Measurements from ENCODE around the gene TJP2. TPM values are rescaled to one million over a fixed set of nuclear protein-coding genes. Genes with fewer than 3 reads are reported as not detected.

Gene TJP2
- total RNA-seq, 1 experiment from 2014 or later: 155 TPM

GRCh38 chr9:69317081-69317480 is 143.0 kb downstream of the TJP2 start (continued):
- TF ChIP-seq, protein P1, sequence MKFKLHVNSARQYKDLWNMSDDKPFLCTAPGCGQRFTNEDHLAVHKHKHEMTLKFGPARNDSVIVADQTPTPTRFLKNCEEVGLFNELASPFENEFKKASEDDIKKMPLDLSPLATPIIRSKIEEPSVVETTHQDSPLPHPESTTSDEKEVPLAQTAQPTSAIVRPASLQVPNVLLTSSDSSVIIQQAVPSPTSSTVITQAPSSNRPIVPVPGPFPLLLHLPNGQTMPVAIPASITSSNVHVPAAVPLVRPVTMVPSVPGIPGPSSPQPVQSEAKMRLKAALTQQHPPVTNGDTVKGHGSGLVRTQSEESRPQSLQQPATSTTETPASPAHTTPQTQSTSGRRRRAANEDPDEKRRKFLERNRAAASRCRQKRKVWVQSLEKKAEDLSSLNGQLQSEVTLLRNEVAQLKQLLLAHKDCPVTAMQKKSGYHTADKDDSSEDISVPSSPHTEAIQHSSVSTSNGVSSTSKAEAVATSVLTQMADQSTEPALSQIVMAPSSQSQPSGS (CRISPR knock-in tag; IDR thresholded peaks at IDR 0.05; ENCODE audit: borderline replicate concordance, low read depth): no peak

GRCh38 chr9:69317894-69318293 is 143.8 kb downstream of the TJP2 start:
- DNase-seq (ENCODE audit: low spot score) (no peak), ATAC-seq (no peak)
- TF ChIP-seq CREB1 (CRISPR knock-in tag; IDR thresholded peaks at IDR 0.05): no peak
- no peak for TF ChIP-seq ZNF138 (CRISPR knock-in tag; conservative IDR thresholded peaks at IDR 0.05)
- TF ChIP-seq, protein P2, sequence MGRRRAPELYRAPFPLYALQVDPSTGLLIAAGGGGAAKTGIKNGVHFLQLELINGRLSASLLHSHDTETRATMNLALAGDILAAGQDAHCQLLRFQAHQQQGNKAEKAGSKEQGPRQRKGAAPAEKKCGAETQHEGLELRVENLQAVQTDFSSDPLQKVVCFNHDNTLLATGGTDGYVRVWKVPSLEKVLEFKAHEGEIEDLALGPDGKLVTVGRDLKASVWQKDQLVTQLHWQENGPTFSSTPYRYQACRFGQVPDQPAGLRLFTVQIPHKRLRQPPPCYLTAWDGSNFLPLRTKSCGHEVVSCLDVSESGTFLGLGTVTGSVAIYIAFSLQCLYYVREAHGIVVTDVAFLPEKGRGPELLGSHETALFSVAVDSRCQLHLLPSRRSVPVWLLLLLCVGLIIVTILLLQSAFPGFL (CRISPR knock-in tag; IDR thresholded peaks at IDR 0.05; ENCODE audit: borderline replicate concordance): no peak
- no peak for TF ChIP-seq E2F5 (CRISPR knock-in tag; IDR thresholded peaks at IDR 0.05)
- no peak for TF ChIP-seq SMAD4 (CRISPR knock-in tag; IDR thresholded peaks at IDR 0.05)
- TF ChIP-seq RORB (CRISPR knock-in tag; IDR thresholded peaks at IDR 0.05): no peak
- no peak for TF ChIP-seq RELA (CRISPR knock-in tag; IDR thresholded peaks at IDR 0.05; ENCODE audit: borderline replicate concordance)
- no peak for TF ChIP-seq ZMAT4 (CRISPR knock-in tag; IDR thresholded peaks at IDR 0.05)
- TF ChIP-seq PRRX2 (CRISPR knock-in tag; IDR thresholded peaks at IDR 0.05): no peak
- TF ChIP-seq NFE2L1 (CRISPR knock-in tag; IDR thresholded peaks at IDR 0.05): no peak
- TF ChIP-seq GRHL2 (CRISPR knock-in tag; IDR thresholded peaks at IDR 0.05; ENCODE audit: insufficient replicate concordance, severe bottlenecking): no peak
- TF ChIP-seq ATF3 (CRISPR knock-in tag; conservative IDR thresholded peaks at IDR 0.05): no peak
- no peak for TF ChIP-seq CTCF (IDR thresholded peaks at IDR 0.05)
- no peak for TF ChIP-seq NR1H2 (CRISPR knock-in tag; IDR thresholded peaks at IDR 0.05)
- no peak for TF ChIP-seq SOX15 (CRISPR knock-in tag; IDR thresholded peaks at IDR 0.05)
- TF ChIP-seq ZNF317 (CRISPR knock-in tag; IDR thresholded peaks at IDR 0.05; ENCODE audit: borderline replicate concordance, low read depth): no peak
- TF ChIP-seq TP53 (CRISPR knock-in tag; IDR thresholded peaks at IDR 0.05): no peak
- no peak for TF ChIP-seq ZNF423 (CRISPR knock-in tag; IDR thresholded peaks at IDR 0.05)
- TF ChIP-seq IRF2 (CRISPR knock-in tag; IDR thresholded peaks at IDR 0.05; ENCODE audit: borderline replicate concordance, low read depth): no peak
- TF ChIP-seq KAT7 (CRISPR knock-in tag; IDR thresholded peaks at IDR 0.05; ENCODE audit: borderline replicate concordance): no peak
- CTCF ChIA-PET: no interaction called here
- peaks cover 6% of the 10 kb centered on the region for H3K27me3 Mint-ChIP-seq (ENCODE audit: low read depth)
- POLR2A ChIA-PET: interaction anchor here (0.7 kb wide), 1 partner anchor 9 kb away, joined by 3 read pairs; no protein-coding TSS in a partner anchor
- peaks cover 32% of the 10 kb centered on the region for H3K9me3 Mint-ChIP-seq
- no peak overlapping the region for H3K27ac Mint-ChIP-seq
- H3K4me3 Mint-ChIP-seq: no peak overlapping the region
- H3K4me1 Mint-ChIP-seq: peaks cover 34% of the 10 kb centered on the region
- peaks cover 29% of the 10 kb centered on the region for H3K36me3 Mint-ChIP-seq
